ENCODE results near the gene DEF6.
"Not testable (repeated sequence)": the region's sequence is repeated elsewhere in the genome, so short reads cannot be mapped to it uniquely, and the experiment has no call there.

DNA sequence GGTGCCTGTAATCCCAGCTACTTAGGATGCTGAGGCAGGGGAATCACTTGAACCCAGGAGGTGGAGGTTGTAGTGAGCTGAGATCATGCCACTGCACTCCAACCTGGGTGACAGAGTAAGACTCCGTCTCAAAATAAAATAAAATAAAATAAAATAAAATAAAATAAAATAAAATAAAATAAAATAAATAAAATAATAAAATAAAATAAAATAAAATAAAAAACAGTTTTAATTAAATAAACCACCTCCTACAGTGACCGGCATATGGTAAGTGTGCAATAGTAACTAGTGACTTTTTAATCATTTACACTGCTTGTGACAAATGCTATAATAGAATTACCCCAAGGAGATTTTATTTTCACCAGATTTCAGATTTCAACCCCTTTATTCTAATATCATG lies 10.9 kb downstream of the DEF6 start:
- TF ChIP-seq SP1 (IDR thresholded peaks at IDR 0.05); FOXM1 (IDR thresholded peaks at IDR 0.05; ENCODE audit: borderline replicate concordance); CTBP1 (IDR thresholded peaks at IDR 0.05; ENCODE audit: borderline replicate concordance); FOXK2 (IDR thresholded peaks at IDR 0.05); SUZ12 (IDR thresholded peaks at IDR 0.05); HDGF (IDR thresholded peaks at IDR 0.05; ENCODE audit: borderline replicate concordance); FOXA1 (IDR thresholded peaks at IDR 0.05); ARNT (IDR thresholded peaks at IDR 0.05); ELF4 (IDR thresholded peaks at IDR 0.05); PKNOX1 (IDR thresholded peaks at IDR 0.05); TARDBP (IDR thresholded peaks at IDR 0.05); ZNF384 (IDR thresholded peaks at IDR 0.05); BHLHE40 (IDR thresholded peaks at IDR 0.05; ENCODE audit: borderline replicate concordance): not testable (repeated sequence)
